ENCODE measurements around the gene LRIT1. TPM values are rescaled to one million over a fixed set of nuclear protein-coding genes. Genes with fewer than 3 reads are reported as not detected.

Gene LRIT1
- total RNA-seq, 1 donor from 2014 or later, result not detected

DNA sequence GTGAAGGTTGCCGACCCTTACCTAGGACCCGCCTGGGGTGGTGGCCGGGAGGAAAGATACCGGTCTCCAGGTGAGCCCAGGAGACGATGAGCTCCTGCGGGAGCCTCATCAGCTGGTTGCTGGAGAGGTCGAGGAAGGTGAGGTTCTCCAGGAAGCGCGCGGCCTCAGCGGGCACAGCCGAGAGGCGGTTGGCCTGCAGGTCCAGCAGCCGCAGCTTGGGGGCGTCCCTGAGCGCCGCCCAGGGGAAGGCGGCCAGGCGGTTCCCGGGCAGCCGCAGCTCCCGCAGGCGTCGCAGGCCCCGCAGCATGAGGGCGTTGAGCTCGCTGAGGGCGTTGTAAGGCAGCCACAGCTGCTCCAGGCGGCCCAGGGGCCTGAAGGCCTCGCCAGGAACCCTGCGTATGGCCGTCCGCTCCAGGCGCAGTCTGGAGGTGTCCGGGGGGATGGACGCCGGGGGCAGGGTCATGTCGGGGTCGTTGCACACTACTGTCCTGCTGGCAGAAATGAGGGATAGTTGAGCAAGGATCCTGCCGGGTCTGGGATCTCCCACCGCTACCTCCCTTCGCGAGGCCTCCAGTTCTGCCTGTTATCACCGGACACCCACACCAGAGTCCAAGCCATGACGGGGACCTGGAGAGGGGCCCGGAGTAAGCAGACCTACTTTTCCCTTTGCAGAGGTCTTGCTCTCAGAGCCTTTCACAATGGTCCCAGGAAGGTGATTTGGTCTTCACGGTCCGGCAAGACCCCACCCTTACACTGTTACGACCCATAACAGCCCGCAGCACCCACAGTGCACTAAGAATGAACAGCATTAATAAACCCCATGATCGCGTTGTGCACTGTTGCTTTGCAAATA is 3.9 kb downstream of the LRIT1 start:
- H3K27me3 ChIP-seq (ENCODE audit: insufficient read depth, low read length), result no peaks in the 10 kb centered on the region
- no peak overlapping the region for H2AFZ ChIP-seq (ENCODE audit: low read depth, low read length)
- no peak overlapping the region for H3K4me2 ChIP-seq (ENCODE audit: low read length)
- H3K79me2 ChIP-seq (ENCODE audit: insufficient read depth, low read length), result no peaks in the 10 kb centered on the region
- H3K27ac ChIP-seq (ENCODE audit: low read depth, low read length), result no peak overlapping the region
- H4K20me1 ChIP-seq (ENCODE audit: insufficient read depth, low read length), result no peaks in the 10 kb centered on the region
- TF ChIP-seq, protein P1, sequence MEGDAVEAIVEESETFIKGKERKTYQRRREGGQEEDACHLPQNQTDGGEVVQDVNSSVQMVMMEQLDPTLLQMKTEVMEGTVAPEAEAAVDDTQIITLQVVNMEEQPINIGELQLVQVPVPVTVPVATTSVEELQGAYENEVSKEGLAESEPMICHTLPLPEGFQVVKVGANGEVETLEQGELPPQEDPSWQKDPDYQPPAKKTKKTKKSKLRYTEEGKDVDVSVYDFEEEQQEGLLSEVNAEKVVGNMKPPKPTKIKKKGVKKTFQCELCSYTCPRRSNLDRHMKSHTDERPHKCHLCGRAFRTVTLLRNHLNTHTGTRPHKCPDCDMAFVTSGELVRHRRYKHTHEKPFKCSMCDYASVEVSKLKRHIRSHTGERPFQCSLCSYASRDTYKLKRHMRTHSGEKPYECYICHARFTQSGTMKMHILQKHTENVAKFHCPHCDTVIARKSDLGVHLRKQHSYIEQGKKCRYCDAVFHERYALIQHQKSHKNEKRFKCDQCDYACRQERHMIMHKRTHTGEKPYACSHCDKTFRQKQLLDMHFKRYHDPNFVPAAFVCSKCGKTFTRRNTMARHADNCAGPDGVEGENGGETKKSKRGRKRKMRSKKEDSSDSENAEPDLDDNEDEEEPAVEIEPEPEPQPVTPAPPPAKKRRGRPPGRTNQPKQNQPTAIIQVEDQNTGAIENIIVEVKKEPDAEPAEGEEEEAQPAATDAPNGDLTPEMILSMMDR (IDR thresholded peaks at IDR 0.05; ENCODE audit: insufficient read depth, low read depth, low read length), result no peak
- no peak for TF ChIP-seq EZH2 (IDR thresholded peaks at IDR 0.05; ENCODE audit: insufficient read depth, low read length)
- H3K36me3 Mint-ChIP-seq (ENCODE audit: low read depth, unreplicated experiment), result no peaks in the 10 kb centered on the region
- H3K9me3 ChIP-seq (ENCODE audit: insufficient read depth, low read depth, low read length), result no peaks in the 10 kb centered on the region
- no peak overlapping the region for H3K4me3 ChIP-seq (ENCODE audit: insufficient read depth, low read depth, low read length)
- H3K27ac Mint-ChIP-seq (ENCODE audit: unreplicated experiment), result no peak overlapping the region
- peaks cover 2% of the 10 kb centered on the region for H3K9me3 Mint-ChIP-seq (ENCODE audit: unreplicated experiment)
- no peak overlapping the region for H3K4me3 Mint-ChIP-seq (ENCODE audit: unreplicated experiment)
- no peak overlapping the region for H3K9ac ChIP-seq (ENCODE audit: low read length)
- peaks cover 41% of the 10 kb centered on the region for H3K27me3 Mint-ChIP-seq (ENCODE audit: low read depth, unreplicated experiment)
- H3K36me3 ChIP-seq (ENCODE audit: insufficient read depth, low read length), result no peaks in the 10 kb centered on the region
- FAIRE-seq (no peak), DNase-seq (ENCODE audit: low read depth) (no peak)
- no peaks in the 10 kb centered on the region for H3K4me1 ChIP-seq (ENCODE audit: insufficient read depth, low read length)
- no peaks in the 10 kb centered on the region for H3K4me1 Mint-ChIP-seq (ENCODE audit: low read depth, unreplicated experiment)

- H3K4me1 Mint-ChIP-seq (ENCODE audit: low read depth, unreplicated experiment), result no peaks in the 10 kb centered on the region
- no peak for DNase-seq (ENCODE audit: low read depth)
- FAIRE-seq, result no peak
- no peaks in the 10 kb centered on the region for H3K36me3 Mint-ChIP-seq (ENCODE audit: low read depth, unreplicated experiment)
- Histone ChIP-seq H3K79me2 (ENCODE audit: insufficient read depth, low read length) (no peaks in the 10 kb centered on the region), H3K4me3 (ENCODE audit: insufficient read depth, low read depth, low read length) (no peak overlapping the region), H3K27ac (ENCODE audit: low read depth, low read length) (no peak overlapping the region), H3K9me3 (ENCODE audit: insufficient read depth, low read depth, low read length) (no peaks in the 10 kb centered on the region), H3K27me3 (ENCODE audit: insufficient read depth, low read length) (no peaks in the 10 kb centered on the region), H3K9ac (ENCODE audit: low read length) (no peak overlapping the region), H4K20me1 (ENCODE audit: insufficient read depth, low read length) (no peaks in the 10 kb centered on the region), H3K4me1 (ENCODE audit: insufficient read depth, low read length) (no peaks in the 10 kb centered on the region), H3K4me2 (ENCODE audit: low read length) (no peak overlapping the region), H3K36me3 (ENCODE audit: insufficient read depth, low read length) (no peaks in the 10 kb centered on the region), H2AFZ (ENCODE audit: low read depth, low read length) (no peak overlapping the region)
- H3K27me3 Mint-ChIP-seq (ENCODE audit: low read depth, unreplicated experiment), result peaks cover 45% of the 10 kb centered on the region
- H3K9me3 Mint-ChIP-seq (ENCODE audit: unreplicated experiment), result peaks cover 2% of the 10 kb centered on the region
- no peak for TF ChIP-seq EZH2 (IDR thresholded peaks at IDR 0.05; ENCODE audit: insufficient read depth, low read length)
- TF ChIP-seq, protein P1 (IDR thresholded peaks at IDR 0.05; ENCODE audit: insufficient read depth, low read depth, low read length), result no peak
- H3K27ac Mint-ChIP-seq (ENCODE audit: unreplicated experiment), result no peak overlapping the region
- no peak overlapping the region for H3K4me3 Mint-ChIP-seq (ENCODE audit: unreplicated experiment)
These were observed 4.5 kb downstream of the LRIT1 start for GRCh38 chr10:84236807-84237198.

- Histone ChIP-seq H3K27me3 (ENCODE audit: insufficient read depth, low read length) (no peaks in the 10 kb centered on the region), H3K4me1 (ENCODE audit: insufficient read depth, low read length) (no peaks in the 10 kb centered on the region), H3K9ac (ENCODE audit: low read length) (no peak overlapping the region), H3K79me2 (ENCODE audit: insufficient read depth, low read length) (no peaks in the 10 kb centered on the region), H2AFZ (ENCODE audit: low read depth, low read length) (no peak overlapping the region), H4K20me1 (ENCODE audit: insufficient read depth, low read length) (no peaks in the 10 kb centered on the region), H3K4me2 (ENCODE audit: low read length) (no peak overlapping the region), H3K27ac (ENCODE audit: low read depth, low read length) (no peak overlapping the region), H3K36me3 (ENCODE audit: insufficient read depth, low read length) (no peaks in the 10 kb centered on the region), H3K9me3 (ENCODE audit: insufficient read depth, low read depth, low read length) (no peaks in the 10 kb centered on the region), H3K4me3 (ENCODE audit: insufficient read depth, low read depth, low read length) (no peak overlapping the region)
- DNase-seq (ENCODE audit: low read depth), result no peak
- no peak overlapping the region for H3K27ac Mint-ChIP-seq (ENCODE audit: unreplicated experiment)
- no peaks in the 10 kb centered on the region for H3K4me1 Mint-ChIP-seq (ENCODE audit: low read depth, unreplicated experiment)
- TF ChIP-seq, protein P1 (IDR thresholded peaks at IDR 0.05; ENCODE audit: insufficient read depth, low read depth, low read length), result no peak
- TF ChIP-seq EZH2 (IDR thresholded peaks at IDR 0.05; ENCODE audit: insufficient read depth, low read length), result no peak
- H3K27me3 Mint-ChIP-seq (ENCODE audit: low read depth, unreplicated experiment), result peaks cover 50% of the 10 kb centered on the region
- no peaks in the 10 kb centered on the region for H3K36me3 Mint-ChIP-seq (ENCODE audit: low read depth, unreplicated experiment)
- H3K4me3 Mint-ChIP-seq (ENCODE audit: unreplicated experiment), result no peak overlapping the region
- H3K9me3 Mint-ChIP-seq (ENCODE audit: unreplicated experiment), result no peaks in the 10 kb centered on the region
- no peak for FAIRE-seq
These were observed 6.2 kb downstream of the LRIT1 start for GRCh38 chr10:84235096-84235495.
